Esophagus muscularis mucosa (tissue), 4 donors: ENCODE measurements around the gene SPPL2C. TPM values are rescaled to one million over a fixed set of nuclear protein-coding genes. Genes with fewer than 3 reads are reported as not detected.

Experiments used
- DNase-seq: peaks from one replicate; pipeline ENCODE4 v3.0.0-alpha.2; 2017; ENCODE audit errors: extremely low spot score
- H3K27ac ChIP-seq, 4 donors: fragments of 200-600 bp; sonication (generic); replicated peaks in 1 of 4; 1 replicate in 3 of 4; 2 replicates in 1 of 4; pipeline ENCODE4 v1.5.1; 2016 to 2019; ENCODE audit warnings: mild to moderate bottlenecking in 1 of 4
- H3K27me3 ChIP-seq, 4 donors: fragments of 200-600 bp; sonication (generic); one replicate each; pipeline versions ENCODE4 v1.5.1 to v1.6.0; 2016 to 2019
- H3K36me3 ChIP-seq, 4 donors: fragments of 200-600 bp; sonication (generic); one replicate each; pipeline ENCODE4 v1.5.1; 2016 to 2019
- H3K4me1 ChIP-seq, 4 donors: fragments of 200-600 bp; sonication (generic); one replicate each; pipeline ENCODE4 v1.5.1; 2016 to 2019
- H3K4me3 ChIP-seq, 4 donors: fragments of 200-600 bp; sonication (generic); 1 replicate in 2 of 4; 2 replicates in 2 of 4; pipeline ENCODE4 v1.5.1; 2016 to 2019; ENCODE audit warnings: mild to moderate bottlenecking in 4 of 4, moderate library complexity in 1 of 4
- H3K9me3 ChIP-seq, 4 donors: fragments of 200-600 bp; sonication (generic); 1 replicate in 3 of 4; 2 replicates in 1 of 4; pipeline ENCODE4 v1.5.1; 2016 to 2019
- EP300 ChIP-seq: sonication (generic); formaldehyde crosslinking; IDR thresholded peaks from one replicate; pipeline ENCODE4 v1.6.1; 2017; ENCODE audit warnings: antibody characterized with exemption
- POLR2A ChIP-seq: fragments of 450-650 bp; IDR thresholded peaks from one replicate; pipeline ENCODE4 v1.6.1; 2017; ENCODE audit warnings: antibody characterized with exemption, moderate library complexity, mild to moderate bottlenecking, low read depth
- POLR2AphosphoS5 ChIP-seq, 2 donors: sonication (generic); formaldehyde crosslinking; IDR thresholded peaks; one replicate each; pipeline ENCODE4 v1.6.1; 2017; ENCODE audit warnings: antibody characterized with exemption in 2 of 2
- WGBS: methylation state at CpG from one replicate; pipeline ENCODE4 v1.1.5; 2018; 5-methylcytosine and 5-hydroxymethylcytosine counted together
- intact Hi-C: fragments of 100-400 bp; cut with DNase I; formaldehyde crosslinking; loops from one replicate; pipeline ENCODE4 v1.15.1; 2023
- total RNA-seq, 4 donors: library from RNA; depleted of rRNA; stranded (reverse); fragments of >200 nt; gene quantifications; one replicate each; pipeline versions ENCODE4 v1.1.0 to v1.2.1, GENCODE V29; 2016
- TF ChIP-seq, protein P1 (sequence below), 3 experiments: fragments of 200-600 bp in 2 of 3; fragments of 450-650 bp in 1 of 3; sonication (generic) in 2 of 3; IDR thresholded peaks; one replicate each; pipeline ENCODE4 v1.5.1; 2017 to 2019; ENCODE audit warnings: antibody characterized with exemption in 3 of 3, mild to moderate bottlenecking in 2 of 3, moderate library complexity in 1 of 3

The SPPL2C gene
- total RNA-seq, 4 donors from 2014 or later = not detected

DNA sequence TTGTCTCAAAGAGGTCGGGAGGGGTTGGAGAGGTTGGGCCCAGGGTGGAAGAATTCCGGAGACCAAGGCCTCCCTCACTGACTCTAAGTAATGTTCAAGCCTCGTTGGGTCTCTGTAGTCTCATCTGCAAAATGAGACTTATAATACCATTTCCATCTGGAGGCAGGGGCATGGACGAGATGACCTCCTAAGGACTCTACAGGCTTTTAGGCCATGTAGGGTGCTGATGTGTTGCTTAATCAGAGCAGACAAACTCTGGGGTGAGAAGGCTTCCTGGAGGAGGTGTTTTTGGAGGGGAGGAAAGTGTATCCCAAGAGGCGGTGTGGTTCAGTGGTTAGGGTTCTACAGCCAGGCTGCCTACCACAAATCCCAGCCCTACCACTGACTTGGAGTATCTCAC is 3.1 kb downstream of the SPPL2C start:
- H3K4me1 ChIP-seq = no peaks in the 10 kb centered on the region
- DNase-seq = no peak
- H3K9me3 ChIP-seq = no peaks in the 10 kb centered on the region
- 89% methylated on average over 5 of the region's 5 CpGs for WGBS
- H3K27me3 ChIP-seq = peaks cover 0 to 37% (median 0%) of the 10 kb centered on the region in 4 donors
- TF ChIP-seq EP300 (no peak), POLR2AphosphoS5 (IDR thresholded peaks at IDR 0.05) (no peak), POLR2A (no peak)
- TF ChIP-seq, protein P1, sequence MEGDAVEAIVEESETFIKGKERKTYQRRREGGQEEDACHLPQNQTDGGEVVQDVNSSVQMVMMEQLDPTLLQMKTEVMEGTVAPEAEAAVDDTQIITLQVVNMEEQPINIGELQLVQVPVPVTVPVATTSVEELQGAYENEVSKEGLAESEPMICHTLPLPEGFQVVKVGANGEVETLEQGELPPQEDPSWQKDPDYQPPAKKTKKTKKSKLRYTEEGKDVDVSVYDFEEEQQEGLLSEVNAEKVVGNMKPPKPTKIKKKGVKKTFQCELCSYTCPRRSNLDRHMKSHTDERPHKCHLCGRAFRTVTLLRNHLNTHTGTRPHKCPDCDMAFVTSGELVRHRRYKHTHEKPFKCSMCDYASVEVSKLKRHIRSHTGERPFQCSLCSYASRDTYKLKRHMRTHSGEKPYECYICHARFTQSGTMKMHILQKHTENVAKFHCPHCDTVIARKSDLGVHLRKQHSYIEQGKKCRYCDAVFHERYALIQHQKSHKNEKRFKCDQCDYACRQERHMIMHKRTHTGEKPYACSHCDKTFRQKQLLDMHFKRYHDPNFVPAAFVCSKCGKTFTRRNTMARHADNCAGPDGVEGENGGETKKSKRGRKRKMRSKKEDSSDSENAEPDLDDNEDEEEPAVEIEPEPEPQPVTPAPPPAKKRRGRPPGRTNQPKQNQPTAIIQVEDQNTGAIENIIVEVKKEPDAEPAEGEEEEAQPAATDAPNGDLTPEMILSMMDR (IDR thresholded peaks at IDR 0.05) = no peak
- intact Hi-C loops = no loop called here
- H3K36me3 ChIP-seq = no peaks in the 10 kb centered on the region
- H3K27ac ChIP-seq = no peak overlapping the region
- H3K4me3 ChIP-seq = no peak overlapping the region

DNA sequence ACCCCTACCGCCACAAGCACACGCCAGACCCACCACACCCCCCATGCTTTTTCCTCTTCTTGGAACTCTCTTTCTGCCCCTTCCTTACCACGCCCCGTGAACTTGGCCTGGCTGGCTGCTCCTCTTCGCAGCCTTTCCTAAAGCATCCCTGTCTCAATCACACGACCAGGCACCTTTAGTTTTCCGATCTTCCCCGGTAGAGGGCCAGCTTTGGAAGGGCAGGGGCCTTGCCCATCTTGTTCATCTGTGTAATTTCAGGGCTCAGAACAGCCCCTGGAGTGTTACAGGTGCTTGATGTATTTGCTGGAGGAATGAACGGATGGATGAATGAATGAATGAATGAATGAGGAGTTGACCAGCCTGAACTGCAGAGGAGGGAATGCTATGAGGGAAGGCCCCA is 3.7 kb downstream of the SPPL2C start:
- 92% methylated on average over 9 of the region's 9 CpGs for WGBS
- intact Hi-C loops = no loop called here
- Histone ChIP-seq H3K27me3 (peaks cover 0 to 44% (median 0%) of the 10 kb centered on the region in 4 donors), H3K4me3 (no peak overlapping the region), H3K4me1 (no peaks in the 10 kb centered on the region), H3K36me3 (no peaks in the 10 kb centered on the region), H3K9me3 (no peaks in the 10 kb centered on the region), H3K27ac (no peak overlapping the region)
- no peak for DNase-seq
- TF ChIP-seq, protein P1 (IDR thresholded peaks at IDR 0.05) = no peak
- TF ChIP-seq POLR2AphosphoS5 (IDR thresholded peaks at IDR 0.05) (no peak), EP300 (no peak), POLR2A (no peak)

DNA sequence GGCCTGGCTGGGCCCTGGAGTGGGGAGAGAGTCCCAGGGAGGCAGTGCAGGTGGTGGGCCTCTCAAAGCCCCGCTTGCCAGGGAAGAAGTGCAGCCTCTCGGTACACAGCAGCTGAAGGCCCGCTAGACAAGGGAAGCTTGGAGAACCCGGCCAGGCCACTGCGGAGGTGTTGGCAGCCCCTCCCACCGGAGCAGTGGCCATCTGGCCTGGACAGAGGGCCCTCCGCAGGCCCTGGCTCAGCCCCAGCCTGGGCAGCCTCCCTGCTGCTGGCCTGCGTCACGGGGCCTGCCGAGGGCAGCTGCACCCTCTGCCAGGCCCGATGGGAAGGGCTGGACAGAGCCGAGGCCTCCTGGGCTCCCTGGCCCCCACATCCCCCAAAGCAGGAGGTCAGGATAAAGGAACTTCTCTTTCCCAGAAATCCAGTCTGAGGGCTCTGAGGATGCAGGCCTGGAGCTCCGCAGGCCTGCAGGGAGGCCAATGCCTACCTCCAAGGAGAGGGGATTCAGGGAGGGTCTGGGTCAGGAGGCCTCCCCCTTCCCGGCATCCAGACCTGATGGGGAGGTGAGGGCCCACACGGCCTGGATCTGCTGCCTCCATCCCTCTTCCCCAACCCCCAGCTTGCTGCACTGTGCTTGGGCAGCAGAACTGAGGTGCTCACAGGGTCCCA is 4.3 kb downstream of the SPPL2C start:
- no peak overlapping the region for H3K27ac ChIP-seq
- H3K36me3 ChIP-seq = no peaks in the 10 kb centered on the region
- intact Hi-C loops = no loop called here
- 72% methylated on average over 10 of the region's 15 CpGs for WGBS
- H3K27me3 ChIP-seq = peaks cover 0 to 50% (median 0%) of the 10 kb centered on the region in 4 donors
- no peaks in the 10 kb centered on the region for H3K4me1 ChIP-seq
- no peaks in the 10 kb centered on the region for H3K9me3 ChIP-seq
- no peak overlapping the region for H3K4me3 ChIP-seq
- DNase-seq = no peak
- no peak for TF ChIP-seq POLR2AphosphoS5 (IDR thresholded peaks at IDR 0.05)
- no peak for TF ChIP-seq POLR2A
- TF ChIP-seq, protein P1 (IDR thresholded peaks at IDR 0.05) = no peak

DNA sequence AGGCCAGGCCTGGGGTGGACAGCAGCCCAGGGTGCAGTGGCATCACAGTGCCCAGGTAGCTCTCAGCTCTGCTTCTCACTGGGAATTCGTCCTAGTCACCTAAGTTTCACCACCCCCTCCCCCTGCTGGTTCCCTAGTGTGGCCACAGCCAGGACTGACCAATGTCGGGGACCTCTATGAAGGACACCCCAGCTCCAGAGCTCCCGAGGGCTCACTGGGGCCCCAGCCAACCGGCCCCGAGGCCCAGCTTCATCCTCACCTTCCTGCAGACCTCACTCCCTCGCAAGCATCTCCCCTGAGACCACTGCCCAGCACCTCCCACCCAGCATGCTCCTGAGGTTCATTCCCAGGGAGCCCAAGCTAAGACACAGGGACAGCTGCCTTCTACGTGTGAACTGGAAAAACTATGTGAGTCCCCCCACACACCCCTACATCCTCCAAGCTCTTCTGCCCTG is 4.9 kb downstream of the SPPL2C start:
- DNase-seq = no peak
- intact Hi-C loops = no loop called here
- WGBS = 78% methylated on average over 7 of the region's 7 CpGs

More for the DNA sequence above, 4.9 kb downstream of the SPPL2C start:
- H3K9me3 ChIP-seq = no peaks in the 10 kb centered on the region
- H3K4me3 ChIP-seq = no peak overlapping the region
- H3K36me3 ChIP-seq = no peaks in the 10 kb centered on the region
- no peak overlapping the region for H3K27ac ChIP-seq
- H3K27me3 ChIP-seq = peaks cover 0 to 56% (median 0%) of the 10 kb centered on the region in 4 donors
- TF ChIP-seq, protein P1 (IDR thresholded peaks at IDR 0.05) = no peak
- TF ChIP-seq POLR2A = no peak
- no peak for TF ChIP-seq POLR2AphosphoS5 (IDR thresholded peaks at IDR 0.05)
- no peak for TF ChIP-seq EP300
- no peaks in the 10 kb centered on the region for H3K4me1 ChIP-seq
